ENCODE measurements around the gene RSPO3.
"Not testable (repeated sequence)": the region's sequence is repeated elsewhere in the genome, so short reads cannot be mapped to it uniquely, and the experiment has no call there.

The RSPO3 gene

GRCh38 chr6:127118298-127119101 is at the start of gene RSPO3:
TSS of gene RSPO3 (plus strand) at chr6:127118671. CDS start at chr6:127119193, 522 bp downstream.
- no peak for DNase-seq

GRCh38 chr6:127069659-127070279 is 48.7 kb upstream of the RSPO3 start:
- no peak for DNase-seq

GRCh38 chr6:127073222-127073621 is 45.2 kb upstream of the RSPO3 start:
- DNase-seq = no peak

GRCh38 chr6:127076466-127076865 is 42.0 kb upstream of the RSPO3 start:
- DNase-seq = no peak

- DNase-seq = no peak
These were observed 40.6 kb upstream of the RSPO3 start for GRCh38 chr6:127077886-127078285.

GRCh38 chr6:127078669-127079068 is 39.8 kb upstream of the RSPO3 start:
- no peak for DNase-seq

- no peak for DNase-seq
These were observed 38.8 kb upstream of the RSPO3 start for GRCh38 chr6:127079681-127080080.

- no peak for DNase-seq
These were observed 38.4 kb upstream of the RSPO3 start for GRCh38 chr6:127080081-127080480.

- DNase-seq = no peak
These were observed 35.1 kb upstream of the RSPO3 start for GRCh38 chr6:127083231-127083962.

GRCh38 chr6:127083963-127084310 is 34.5 kb upstream of the RSPO3 start:
- no peak for DNase-seq

- DNase-seq = no peak
These were observed 33.3 kb upstream of the RSPO3 start for GRCh38 chr6:127085181-127085580.

GRCh38 chr6:127090051-127090450 is 28.4 kb upstream of the RSPO3 start:
- DNase-seq = no peak

GRCh38 chr6:127092466-127092865 is 26.0 kb upstream of the RSPO3 start:
- DNase-seq = no peak

- DNase-seq = no peak
These were observed 23.7 kb upstream of the RSPO3 start for GRCh38 chr6:127094791-127095190.

- DNase-seq = no peak
These were observed 22.3 kb upstream of the RSPO3 start for GRCh38 chr6:127096167-127096566.

GRCh38 chr6:127097442-127097841 is 21.0 kb upstream of the RSPO3 start:
- not testable (repeated sequence) for DNase-seq

GRCh38 chr6:127100510-127101140 is 17.8 kb upstream of the RSPO3 start:
- DNase-seq = no peak

- DNase-seq = no peak
These were observed 16.2 kb upstream of the RSPO3 start for GRCh38 chr6:127102299-127102698.

GRCh38 chr6:127102859-127103258 is 15.6 kb upstream of the RSPO3 start:
- no peak for DNase-seq

- no peak for DNase-seq
These were observed 15.0 kb upstream of the RSPO3 start for GRCh38 chr6:127103482-127103881.

GRCh38 chr6:127107916-127108315 is 10.6 kb upstream of the RSPO3 start:
- DNase-seq = no peak

- no peak for DNase-seq
These were observed 7.8 kb upstream of the RSPO3 start for GRCh38 chr6:127110712-127111111.

GRCh38 chr6:127111526-127111925 is 6.9 kb upstream of the RSPO3 start:
- no peak for DNase-seq

All from stimulated activated CD4-positive, alpha-beta T cell treated with anti-CD3 and anti-CD28 coated beads, Interleukin-4, amount 100 ng/mL, for 4 hours (primary cell).